ENCODE results near the gene MDK.

- TF ChIP-seq CTCF (IDR thresholded peaks at IDR 0.05; ENCODE audit: low read depth, low read length, poor library complexity, severe bottlenecking) (peak; percentile 74), EZH2phosphoT487 (IDR thresholded peaks at IDR 0.05; ENCODE audit: borderline replicate concordance, low read length) (no peak)
Observed at GRCh38 chr11:46382646-46383403, 1.4 kb downstream of the MDK start.
